Gastrocnemius medialis (tissue), 4 donors: Measurements from ENCODE around the gene RILPL2.
"Not testable (repeated sequence)": the region's sequence is repeated elsewhere in the genome, so short reads cannot be mapped to it uniquely, and the experiment has no call there.

ENCODE experiments used
- CTCF ChIP-seq, 5 experiments: fragments of 450-650 bp in 3 of 5; fragments of 200-600 bp in 2 of 5; sonication (generic) in 2 of 5; IDR thresholded peaks in 4 of 5; conservative IDR thresholded peaks in 1 of 5; 1 replicate in 4 of 5; 2 replicates in 1 of 5; pipeline ENCODE4 v1.5.1; 2016 to 2019; ENCODE audit warnings: antibody characterized with exemption in 5 of 5, mild to moderate bottlenecking in 3 of 5, moderate library complexity in 3 of 5
- POLR2A ChIP-seq, 2 donors: fragments of 450-650 bp; IDR thresholded peaks; one replicate each; pipeline ENCODE4 v1.6.1; 2017; ENCODE audit warnings: antibody characterized with exemption in 2 of 2, mild to moderate bottlenecking in 2 of 2, moderate library complexity in 2 of 2

GRCh38 chr12:123385536-123385935 is 50.9 kb downstream of the RILPL2 start:
- TF ChIP-seq POLR2A (IDR thresholded peaks at IDR 0.05); CTCF (IDR thresholded peaks at IDR 0.05 in 4 of 5, conservative IDR thresholded peaks at IDR 0.05 in 1 of 5): not testable (repeated sequence)
